Lung microvascular endothelial cell (primary cell): ENCODE results near the gene TRMT10B. TPM values are rescaled to one million over a fixed set of nuclear protein-coding genes. Genes with fewer than 3 reads are reported as not detected.
A peak's percentile ranks its signal among the peaks of the same experiment; 100 is the strongest.

Experiments used
- DNase-seq, 2 donors: peaks; one replicate each; pipeline versions ENCODE4 v3.0.0 to v3.0.0-alpha.2; 2010; ENCODE audit warnings: low read depth in 2 of 2
- total RNA-seq: library from RNA; depleted of rRNA; stranded (reverse); fragments of >200 nt; gene quantifications from 2 replicates; pipeline ENCODE4 v1.2.1, GENCODE V29; 2014

The TRMT10B gene, protein sequence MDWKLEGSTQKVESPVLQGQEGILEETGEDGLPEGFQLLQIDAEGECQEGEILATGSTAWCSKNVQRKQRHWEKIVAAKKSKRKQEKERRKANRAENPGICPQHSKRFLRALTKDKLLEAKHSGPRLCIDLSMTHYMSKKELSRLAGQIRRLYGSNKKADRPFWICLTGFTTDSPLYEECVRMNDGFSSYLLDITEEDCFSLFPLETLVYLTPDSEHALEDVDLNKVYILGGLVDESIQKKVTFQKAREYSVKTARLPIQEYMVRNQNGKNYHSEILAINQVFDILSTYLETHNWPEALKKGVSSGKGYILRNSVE
- total RNA-seq = 1.3 and 2.2 TPM in 2 replicates

DNA sequence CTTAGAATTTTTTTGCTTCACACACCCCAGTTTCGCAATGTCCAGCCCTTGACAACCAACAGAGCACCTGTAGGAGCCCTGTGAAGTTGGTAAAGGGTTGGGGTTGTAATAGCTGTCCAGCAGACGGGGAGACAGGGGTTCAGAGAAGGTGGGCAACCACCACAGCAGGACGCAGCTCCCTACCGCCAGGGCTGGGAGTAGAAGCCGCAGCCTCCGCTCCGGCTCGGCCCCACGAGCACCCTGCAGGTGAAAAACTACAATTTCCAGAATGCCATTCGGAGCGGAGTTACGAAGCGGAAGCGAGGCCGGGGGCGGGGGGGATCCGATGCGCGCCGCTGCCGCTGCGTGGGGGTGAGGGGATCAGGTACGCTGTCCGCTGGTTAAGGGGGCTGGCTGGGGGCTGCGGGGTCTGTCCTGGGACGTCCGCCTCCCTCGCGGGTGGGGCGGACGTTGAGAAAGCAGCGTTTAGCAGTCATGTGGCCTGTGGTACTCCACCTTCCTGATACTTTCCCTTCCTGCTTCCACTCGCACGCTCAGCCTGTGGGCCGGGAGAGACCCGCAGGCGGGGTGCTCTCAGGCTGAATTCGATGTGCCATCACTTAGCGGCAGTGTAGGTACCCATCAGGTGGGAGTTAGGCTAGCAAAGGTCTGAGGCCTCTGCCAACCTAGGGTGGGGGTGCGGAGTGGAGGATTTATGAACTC, at the start of gene TRMT10B:
Gene TRMT10B, plus strand, starts transcription at position 317 of the 702 bp plus-strand sequence. CDS start 8,127 bp downstream, outside the sequence.
- DNase-seq = peak; percentile 74 to 83

DNA sequence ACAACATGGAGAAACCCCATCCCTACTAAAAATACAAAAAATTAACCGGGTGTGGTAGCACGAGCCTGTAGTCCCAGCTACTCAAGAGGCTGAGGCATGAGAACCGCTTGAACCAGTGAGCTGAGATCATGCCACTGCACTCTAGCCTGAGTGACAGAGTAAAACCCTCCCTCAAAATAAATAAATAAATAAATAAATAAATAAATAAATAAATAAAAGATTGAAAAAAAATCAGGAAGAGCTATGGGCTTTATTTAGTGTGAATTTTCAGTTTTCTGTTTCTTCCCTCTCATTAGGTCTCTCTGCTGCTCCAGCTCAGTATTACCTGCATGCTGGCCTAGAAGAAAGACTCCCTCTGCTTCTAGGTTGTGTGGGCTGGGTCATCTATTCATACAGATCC, 47.8 kb upstream of the TRMT10B start:
- DNase-seq = no peak

DNA sequence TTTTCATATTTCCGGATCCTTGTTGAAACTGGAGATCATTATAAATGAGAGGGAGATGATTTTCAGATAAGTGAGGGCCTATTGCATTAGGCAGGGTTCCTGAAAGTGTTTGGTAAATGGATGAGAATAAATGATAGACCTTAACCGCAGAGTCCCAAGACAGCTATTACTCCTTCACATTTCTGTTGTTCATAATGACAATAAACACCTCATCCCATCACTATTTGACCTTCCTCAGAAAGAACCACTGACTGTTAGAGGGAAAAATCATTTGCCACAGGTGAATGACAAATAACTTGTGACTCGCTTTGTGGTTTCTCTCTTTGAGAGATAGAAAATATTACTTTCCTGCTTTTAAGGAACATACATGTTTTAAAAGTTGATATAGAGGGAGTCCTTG, 47.3 kb upstream of the TRMT10B start:
- DNase-seq = no peak

DNA sequence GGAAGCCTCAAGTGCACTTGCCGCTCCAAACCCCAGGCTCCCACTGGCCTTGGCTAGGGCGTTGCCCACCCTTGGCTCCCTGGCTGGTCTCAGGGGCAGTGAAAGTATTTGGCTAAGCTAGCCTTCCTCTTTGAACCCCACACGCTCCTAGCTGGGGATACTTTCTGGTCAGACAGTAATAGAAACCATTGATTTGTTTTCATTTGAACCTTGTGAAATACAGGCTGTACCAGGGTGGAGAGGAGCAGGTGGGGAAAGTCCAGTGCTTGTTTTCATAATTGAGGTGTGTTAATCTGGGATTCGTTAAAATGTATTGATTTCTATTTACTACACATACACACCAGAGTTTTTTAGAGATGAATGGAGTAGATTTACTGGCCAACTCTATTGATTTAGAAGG, 45.9 kb upstream of the TRMT10B start:
- DNase-seq = no peak

DNA sequence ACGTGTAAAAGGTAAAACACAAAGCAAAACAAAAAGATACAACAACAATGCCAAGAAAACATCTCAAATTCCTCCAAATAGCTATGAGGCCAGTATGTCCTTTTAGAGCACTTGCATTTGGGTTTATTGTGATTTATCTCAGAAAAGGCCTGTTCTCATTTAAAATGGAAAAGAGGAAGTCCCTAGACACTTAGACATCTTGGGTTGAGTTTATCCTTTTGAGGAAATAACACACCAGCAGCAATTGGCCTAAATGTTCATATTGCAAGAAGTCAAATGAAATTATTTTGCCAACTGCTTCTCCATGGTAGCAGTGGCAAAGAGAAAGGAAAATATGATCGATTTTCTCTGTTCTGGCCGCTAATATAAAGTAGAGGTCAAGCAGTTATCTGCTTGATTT, 43.6 kb upstream of the TRMT10B start:
- DNase-seq = no peak

DNA sequence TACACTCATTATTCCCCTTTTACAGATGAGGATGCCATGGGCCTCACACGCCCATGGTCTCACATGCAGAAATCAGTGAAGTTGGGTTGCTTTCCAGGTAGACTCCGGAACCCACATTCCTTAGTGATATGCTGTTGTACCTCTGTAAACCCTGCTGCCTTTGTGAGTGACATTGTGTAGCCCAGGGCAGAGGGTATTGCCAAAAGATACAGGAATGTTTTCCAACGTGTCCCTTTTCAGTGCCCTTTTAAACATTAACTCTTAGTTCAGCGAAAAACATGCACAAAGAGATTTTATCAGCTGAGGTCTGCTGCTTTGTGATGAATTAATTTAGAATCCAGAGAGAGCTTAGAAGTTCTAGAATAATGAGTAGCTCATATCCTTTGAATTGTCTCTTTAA, 38.3 kb upstream of the TRMT10B start:
- DNase-seq = no peak

DNA sequence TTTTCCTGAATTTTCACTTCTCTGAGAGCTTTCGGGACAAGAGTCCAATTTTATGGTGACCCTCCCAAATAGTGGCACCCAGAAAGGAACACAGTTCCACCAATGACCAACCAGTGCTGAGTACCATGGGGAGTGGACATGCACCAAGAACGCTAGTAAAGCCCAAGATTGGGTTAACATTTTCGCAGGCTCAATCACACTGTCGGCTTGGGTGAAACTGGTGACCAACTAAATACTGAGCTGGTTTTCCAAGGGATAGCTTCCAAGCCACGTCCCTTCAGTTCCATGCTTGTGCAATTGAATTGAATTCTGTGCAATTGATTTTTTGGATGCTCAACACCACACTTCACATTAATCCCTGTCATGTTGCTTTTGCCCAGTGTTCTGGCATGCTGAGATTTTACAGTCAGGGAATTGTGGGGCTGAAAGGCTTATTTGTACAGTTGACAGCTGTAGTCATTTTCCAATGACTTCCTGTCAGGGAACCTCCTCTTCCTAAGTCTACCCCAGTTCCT, 37.6 kb upstream of the TRMT10B start:
- no peak for DNase-seq

DNA sequence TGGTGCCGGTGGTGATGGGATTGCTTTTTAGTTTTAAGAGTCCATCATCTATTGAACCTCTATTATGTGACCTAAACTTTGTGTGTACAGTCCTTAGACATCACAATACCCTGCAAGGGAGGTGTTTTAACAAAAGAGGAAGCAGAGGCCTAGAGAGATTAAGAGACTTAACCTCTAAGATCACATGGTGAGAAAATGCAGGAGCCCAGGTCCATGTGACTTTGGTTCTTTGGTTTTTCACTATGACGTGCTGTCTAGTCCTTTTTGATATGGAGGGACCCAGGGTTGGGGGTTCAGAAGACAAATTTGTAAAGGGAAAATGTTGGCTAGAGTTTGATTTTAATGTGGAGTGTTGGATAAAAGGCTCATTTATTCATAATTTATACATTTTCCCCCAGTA, 34.1 kb upstream of the TRMT10B start:
- no peak for DNase-seq

DNA sequence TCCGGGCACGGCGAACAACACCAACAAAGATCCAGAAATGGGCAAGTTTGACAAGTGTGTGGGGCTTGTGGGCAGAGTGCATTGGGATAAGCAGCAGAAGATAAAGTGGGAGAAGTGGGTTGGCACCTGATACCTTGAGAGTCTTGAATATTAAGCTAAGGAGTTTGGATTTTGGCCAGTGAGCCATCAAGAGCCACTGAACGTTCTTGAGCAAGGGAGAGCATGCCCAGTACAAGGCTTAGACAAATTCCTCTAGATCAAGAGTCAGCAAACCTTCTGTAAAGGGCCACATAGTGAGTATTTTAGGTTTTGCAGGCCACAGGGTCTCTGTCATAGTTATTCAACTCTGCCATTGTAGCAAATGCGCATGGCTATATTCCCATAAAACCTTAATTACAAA, 26.6 kb upstream of the TRMT10B start:
- no peak for DNase-seq

DNA sequence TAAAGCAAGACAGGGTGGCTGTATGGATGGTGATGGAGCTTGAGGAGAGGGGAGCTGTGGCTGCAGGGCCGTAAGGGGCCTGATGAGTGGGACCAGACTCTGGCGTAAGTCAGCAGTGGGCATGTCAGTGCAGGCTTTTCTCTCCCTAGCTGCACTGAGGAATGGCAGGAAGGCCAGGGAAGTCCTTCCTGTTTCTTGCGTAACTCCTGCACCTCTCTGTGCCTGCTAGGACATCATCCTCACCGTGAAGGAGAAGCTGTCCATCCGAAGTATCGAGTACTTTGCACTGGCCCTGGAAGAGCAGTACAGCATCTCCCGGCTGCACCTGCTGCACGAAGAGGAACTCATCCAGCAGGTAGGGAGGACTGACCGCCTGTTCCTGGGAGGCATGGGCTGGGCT, 24.1 kb upstream of the TRMT10B start:
- DNase-seq = no peak

DNA sequence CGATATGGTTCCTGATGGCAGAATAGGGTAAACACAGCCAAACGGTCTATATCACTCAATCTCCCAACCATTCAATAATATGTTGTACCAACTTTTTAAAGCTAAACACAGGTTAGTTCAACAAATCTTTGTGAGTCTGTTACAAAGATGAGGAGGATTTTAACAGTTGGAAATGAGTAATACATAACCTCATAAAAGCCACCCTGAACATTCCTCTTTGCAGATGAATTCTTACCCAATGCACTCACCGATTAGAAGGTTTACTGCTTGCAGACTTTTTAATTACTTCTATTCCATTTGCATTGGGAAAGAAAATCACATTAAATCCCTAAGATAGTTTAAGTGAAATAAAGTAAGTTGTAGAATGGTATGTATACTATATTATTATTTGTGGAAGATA, 23.3 kb upstream of the TRMT10B start:
- DNase-seq = no peak

DNA sequence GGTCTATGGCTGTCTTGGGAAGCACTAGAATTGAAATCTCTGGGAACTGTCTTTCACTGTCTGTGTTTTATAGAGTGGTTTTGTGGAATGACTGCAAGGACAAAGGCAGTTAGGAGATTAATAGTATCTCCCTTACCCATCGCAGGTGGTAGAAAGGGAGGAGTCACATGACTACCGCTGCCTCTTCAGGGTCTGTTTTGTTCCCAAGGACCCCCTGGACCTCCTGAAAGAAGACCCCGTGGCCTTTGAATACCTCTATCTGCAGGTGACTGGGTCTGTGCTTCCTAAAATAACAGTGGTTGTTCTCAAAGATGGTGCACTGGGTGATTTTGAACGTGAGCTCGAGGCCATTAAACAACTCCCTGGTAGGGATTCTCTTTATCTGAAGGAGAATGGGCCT, 22.8 kb upstream of the TRMT10B start:
- DNase-seq = no peak

DNA sequence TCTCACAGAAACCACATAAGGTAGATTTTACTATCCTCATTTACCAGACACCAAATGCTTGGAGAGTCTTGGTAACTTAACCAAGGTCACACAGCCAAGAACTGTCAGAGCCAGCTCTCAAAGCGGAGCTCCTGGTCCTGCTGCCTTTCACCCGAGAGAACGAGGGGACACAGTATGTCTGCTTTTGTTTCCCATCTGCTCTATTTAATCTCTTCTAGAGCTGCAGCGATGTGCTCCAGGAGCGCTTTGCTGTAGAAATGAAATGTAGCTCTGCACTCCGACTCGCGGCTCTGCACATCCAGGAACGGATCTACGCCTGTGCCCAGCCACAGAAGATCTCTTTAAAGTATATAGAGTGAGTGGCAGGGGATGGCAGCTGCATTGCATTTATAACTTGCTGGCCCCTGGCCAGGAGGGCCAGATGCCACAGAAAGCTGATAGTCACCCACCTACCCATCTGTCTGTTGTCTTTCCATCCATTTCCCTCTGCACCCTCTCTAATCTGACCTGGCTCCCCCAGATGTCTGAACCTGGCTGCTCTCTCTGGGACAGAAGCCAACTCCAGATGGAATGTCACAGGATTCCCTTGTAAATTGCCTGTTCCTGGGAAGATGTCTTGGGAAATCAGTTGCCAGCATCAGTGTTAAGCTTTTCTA, 21.4 kb upstream of the TRMT10B start:
- DNase-seq = no peak

DNA sequence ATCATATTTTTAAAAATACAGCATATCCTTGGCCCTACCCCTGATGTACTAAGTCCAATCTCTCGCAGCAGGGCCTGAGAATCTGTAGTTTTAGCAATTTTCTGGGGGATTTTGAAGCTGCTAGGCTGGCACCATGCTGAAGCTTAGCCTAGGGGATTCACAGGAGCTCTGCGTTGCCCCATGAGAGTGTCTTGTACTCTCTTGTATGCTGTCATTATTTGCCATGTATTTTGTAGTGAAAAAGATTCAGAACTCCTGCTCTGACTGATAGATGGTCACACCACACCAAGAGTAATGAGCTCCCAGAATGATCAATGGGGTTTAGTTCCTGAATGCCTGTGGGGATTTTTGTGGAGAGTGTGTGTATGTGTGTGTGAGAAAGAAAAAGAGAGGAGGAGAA, 20.7 kb upstream of the TRMT10B start:
- no peak for DNase-seq

DNA sequence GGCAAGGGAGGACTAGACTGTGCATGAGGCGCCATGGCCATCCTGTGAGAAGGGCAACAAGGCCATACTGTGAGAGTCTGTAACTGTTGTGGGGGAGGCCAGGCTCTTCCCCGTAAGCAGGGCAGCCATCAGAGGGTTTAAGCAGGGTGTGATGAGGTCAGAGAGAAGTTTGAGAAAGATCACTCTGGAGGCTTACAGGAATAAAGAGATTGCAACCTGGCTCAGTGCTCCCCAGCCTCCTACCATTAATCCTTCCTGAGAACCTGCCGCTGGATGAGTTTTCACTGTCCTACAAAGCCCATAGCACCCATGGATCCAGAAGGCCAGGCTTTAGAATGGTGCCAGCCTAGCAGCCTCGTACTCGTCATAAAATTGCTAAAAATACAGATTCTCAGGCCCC, 14.4 kb upstream of the TRMT10B start:
- no peak for DNase-seq

DNA sequence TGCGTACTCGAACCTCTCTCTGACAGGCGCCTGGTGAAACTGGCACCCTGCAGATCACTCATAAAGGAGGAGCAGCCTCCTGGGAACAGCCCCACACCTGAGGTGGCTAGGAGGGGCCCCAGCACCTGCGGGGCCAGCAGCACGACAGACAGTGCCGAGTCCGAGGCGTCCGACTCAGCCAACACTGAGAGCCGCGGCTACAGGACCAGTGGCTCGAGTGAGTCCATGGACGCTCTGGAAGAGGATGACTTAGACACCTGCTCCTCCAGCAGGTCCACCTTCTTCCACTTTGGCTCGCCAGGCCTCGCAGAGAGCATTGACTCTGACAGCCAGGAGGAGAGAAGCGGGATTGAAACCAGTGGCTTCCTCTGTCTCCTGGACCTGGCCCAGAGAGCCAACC, 13.5 kb upstream of the TRMT10B start:
- no peak for DNase-seq

DNA sequence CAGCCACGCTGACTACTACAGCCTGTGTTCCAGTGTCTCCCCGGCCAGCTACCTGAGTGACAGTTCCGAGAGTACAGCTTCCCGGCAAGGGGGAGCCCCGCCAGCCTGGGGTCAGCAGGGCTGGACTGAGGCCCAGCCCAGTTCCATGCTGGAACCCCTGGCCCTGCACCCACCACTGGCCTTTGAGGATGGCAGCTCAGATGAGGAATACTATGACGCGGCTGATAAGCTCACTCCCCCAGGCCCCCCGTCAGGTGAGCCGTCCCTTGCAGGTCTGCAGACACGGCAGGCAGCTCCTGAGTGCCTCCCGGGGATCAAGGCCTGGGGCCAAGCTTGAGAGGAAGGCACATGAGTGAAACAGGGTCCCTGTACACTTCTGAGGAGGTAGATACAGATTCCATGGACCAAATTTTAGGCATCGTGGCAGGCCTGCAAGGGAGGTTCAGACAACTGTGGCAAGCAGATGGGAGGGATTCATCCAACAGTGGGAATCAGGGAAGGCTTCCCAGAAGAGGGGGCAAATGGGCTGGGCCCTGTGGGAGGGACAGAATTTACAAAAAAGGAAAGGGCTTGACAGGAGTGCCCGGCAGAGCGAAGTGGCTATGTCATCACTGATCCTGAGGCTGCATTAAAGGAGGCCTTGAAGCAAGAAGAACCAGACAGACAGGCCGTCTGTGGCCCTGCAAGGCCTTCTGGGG, 12.8 kb upstream of the TRMT10B start:
- DNase-seq = no peak

DNA sequence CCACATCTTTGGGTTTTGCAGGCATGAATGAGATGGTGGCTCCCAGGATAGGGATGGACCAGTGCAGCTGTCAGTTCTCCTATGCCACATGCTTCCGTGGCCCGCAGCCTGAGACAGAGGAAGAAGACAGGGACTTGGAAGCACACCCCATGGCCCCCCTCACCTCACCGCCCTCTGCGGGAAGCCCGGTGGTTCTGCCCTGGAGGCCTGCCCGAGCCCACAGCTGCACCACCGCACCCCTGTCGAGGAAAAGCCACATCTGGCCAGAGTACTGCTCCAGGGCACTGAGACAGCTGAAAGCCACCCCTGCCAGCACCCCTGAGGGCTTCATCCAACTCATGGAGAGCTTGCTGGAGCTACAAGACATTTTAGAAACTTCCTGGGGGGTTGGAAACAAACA, 7.6 kb upstream of the TRMT10B start:
- no peak for DNase-seq

DNA sequence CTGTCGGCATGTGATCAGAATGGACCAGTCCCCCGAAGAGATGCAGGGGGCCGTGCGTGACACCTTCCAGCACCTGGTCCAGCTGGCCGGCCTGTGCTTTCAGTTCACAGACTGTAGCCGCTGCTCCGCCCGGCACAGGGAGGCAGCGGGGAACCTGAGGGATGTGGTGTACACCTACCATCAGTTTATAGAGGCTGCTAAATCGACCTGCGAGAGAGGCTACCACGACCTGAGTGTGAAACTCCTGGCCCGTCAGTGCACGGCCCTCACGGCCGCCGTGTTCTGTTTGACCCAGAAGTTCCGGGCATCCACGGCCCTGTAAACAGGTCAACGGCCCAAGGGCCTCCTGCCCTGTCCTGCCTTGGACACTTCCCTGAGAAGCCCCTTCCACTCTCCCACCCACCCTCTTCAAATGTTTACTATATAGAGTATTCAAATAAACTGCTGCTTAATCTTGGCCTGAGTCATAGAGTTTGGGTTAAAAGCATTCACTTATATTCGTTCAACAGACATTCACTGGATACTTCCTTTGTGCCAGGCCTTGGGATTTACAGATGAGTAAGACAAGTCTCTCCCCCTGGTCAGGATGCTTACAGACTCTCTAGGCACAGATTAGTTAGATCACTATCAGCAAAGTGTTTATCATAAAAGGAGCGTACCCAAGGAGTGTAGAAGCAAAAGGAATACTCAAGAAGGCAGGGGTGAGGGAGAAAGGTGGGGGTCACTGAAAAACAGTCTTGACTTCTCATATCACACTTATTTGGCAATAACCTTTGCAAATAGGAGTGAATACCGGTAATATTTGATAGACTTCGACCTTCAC, 6.9 kb upstream of the TRMT10B start:
- DNase-seq = no peak

DNA sequence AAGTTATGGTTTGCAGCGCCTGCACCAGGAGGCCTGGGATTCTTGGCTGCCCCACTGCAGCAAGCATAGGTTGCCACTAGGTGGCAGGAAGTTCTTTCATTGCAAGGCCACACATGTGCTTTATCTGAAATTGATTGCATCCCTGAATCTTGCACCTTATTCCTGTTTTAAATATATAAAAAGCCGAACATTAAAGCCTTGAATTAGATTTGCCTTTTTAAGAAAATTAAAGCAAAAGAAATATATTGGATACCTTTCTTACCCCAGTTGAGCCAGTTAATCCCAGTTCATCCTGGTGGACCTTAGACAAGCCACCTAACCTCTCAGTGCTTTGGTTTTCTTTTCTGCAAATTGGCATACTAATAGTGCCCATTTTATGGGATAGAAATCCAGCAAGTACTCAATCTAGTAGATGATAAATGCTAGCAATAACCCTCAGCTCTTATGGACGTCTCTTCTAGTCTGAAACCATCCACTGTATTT, 6.3 kb upstream of the TRMT10B start:
- peak; percentile 74 to 82 for DNase-seq

DNA sequence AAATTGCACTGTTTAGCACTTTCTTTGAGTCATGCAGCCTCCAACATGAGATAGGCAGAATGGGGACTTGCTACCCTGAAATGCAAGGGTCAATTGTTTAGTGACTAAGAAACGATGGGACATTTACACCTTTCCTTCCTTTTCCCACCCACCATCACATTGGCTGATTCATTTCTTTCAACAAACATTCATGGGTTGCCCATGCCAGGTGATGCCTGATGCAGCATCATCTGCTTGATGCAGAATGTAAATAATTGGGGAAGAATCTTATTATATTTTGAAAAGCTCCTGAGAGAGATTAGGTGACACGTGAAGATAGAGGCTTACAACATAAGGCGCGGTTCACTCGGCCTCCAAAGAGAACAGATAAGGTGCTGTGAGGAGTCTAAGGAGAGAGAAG, 4.5 kb upstream of the TRMT10B start:
- no peak for DNase-seq
